K562 (cell line): ENCODE results near the gene MKLN1. TPM values are rescaled to one million over a fixed set of nuclear protein-coding genes. Genes with fewer than 3 reads are reported as not detected.

ENCODE experiments used
- ATAC-seq: fragments of 200-7000 bp; cut with Tn5 transposase; 3 replicates; pipeline ENCODE4 v1.9.1; 2020; ENCODE audit warnings: moderate library complexity
- BruUV-seq: library from RNA; stranded (reverse); fragments of 400-500 nt; replicated peaks from 2 replicates; lab custom pipeline; 2021; lab: Mats Ljungman, UMichigan
- CTCF ChIA-PET: fragments of 300-600 bp; formaldehyde crosslinking; extraction: SDS; loops from one replicate; lab custom pipeline; 2021; ENCODE audit warnings: low intra/inter-chr PET ratio; lab: Yijun Ruan, JAX
- POLR2A ChIA-PET: fragments of 300-600, 350-650 bp; sonication (Branson Sonifier 250); formaldehyde crosslinking; extraction: SDS; loops from one replicate; lab custom pipeline; 2021; ENCODE audit warnings: antibody characterized with exemption, inconsistent platforms; lab: Yijun Ruan, JAX
- DNase-seq, 4 experiments: peaks; one replicate each; pipeline versions ENCODE4 v3.0.0 to v3.0.0-alpha.2; 2011 to 2018; ENCODE audit warnings: low spot score in 3 of 4, mixed read lengths in 3 of 4; ENCODE audit errors: extremely low read depth in 1 of 4
- FAIRE-seq: peaks from 2 replicates; lab custom pipeline; 2011; peaks lifted over from hg19 to GRCh38; lab: Jason Lieb, UNC
- H2AFZ ChIP-seq: 2 replicates; pipeline ENCODE4 v1.6.0; 2011; ENCODE audit warnings: low read depth, low read length, control low read depth, inconsistent platforms
- H3K27ac ChIP-seq: fragments of 200-600 bp; 3 replicates; pipeline ENCODE4 v1.8.0; 2011; ENCODE audit warnings: low read depth, mild to moderate bottlenecking, control low read depth, inconsistent platforms, low read length, moderate library complexity, mixed read lengths; ENCODE audit errors: extremely low read depth
- H3K27me3 ChIP-seq, 2 experiments: fragments of 300-600 bp in 1 of 2; 2 replicates in 1 of 2; 3 replicates in 1 of 2; pipeline versions ENCODE4 v1.6.0 to v1.8.0; 2011; ENCODE audit warnings: inconsistent platforms in 2 of 2, low read length in 2 of 2, mild to moderate bottlenecking in 1 of 2, mixed read lengths in 1 of 2, moderate library complexity in 1 of 2; ENCODE audit not compliant: control insufficient read depth in 2 of 2, insufficient read depth in 2 of 2
- H3K36me3 ChIP-seq: fragments of 300-600 bp; 3 replicates; pipeline ENCODE4 v1.8.0; 2011; ENCODE audit warnings: mild to moderate bottlenecking, low read length, inconsistent platforms; ENCODE audit not compliant: control insufficient read depth, insufficient read depth
- H3K4me1 ChIP-seq, 2 experiments: fragments of 200-600 bp in 1 of 2; replicated peaks in 1 of 2; 2 replicates in 1 of 2; 3 replicates in 1 of 2; pipeline versions ENCODE4 v1.5.1 to v1.8.0; 2011; ENCODE audit warnings: inconsistent platforms in 2 of 2, low read length in 2 of 2, mild to moderate bottlenecking in 1 of 2, mixed read lengths in 1 of 2, moderate library complexity in 1 of 2; ENCODE audit not compliant: control insufficient read depth in 2 of 2, insufficient read depth in 2 of 2
- H3K4me2 ChIP-seq: 2 replicates; pipeline ENCODE4 v1.6.1; 2011; ENCODE audit warnings: low read length, control low read depth, inconsistent platforms, mixed read lengths; ENCODE audit not compliant: insufficient read depth
- H3K4me3 ChIP-seq: fragments of 200-600 bp; sonication (generic), shearing (Covaris generic); 2 replicates; pipeline ENCODE4 v1.5.1; 2016; ENCODE audit warnings: control low read depth, inconsistent platforms
- H3K79me2 ChIP-seq: fragments of 200-600 bp; 3 replicates; pipeline ENCODE4 v1.8.0; 2011; ENCODE audit warnings: low read length, inconsistent platforms; ENCODE audit not compliant: control insufficient read depth, insufficient read depth
- H3K9ac ChIP-seq, 2 experiments: 2 replicates each; pipeline versions ENCODE4 v1.6.0 to v1.6.1; 2011; ENCODE audit warnings: low read depth in 2 of 2, low read length in 2 of 2, control low read depth in 1 of 2, inconsistent platforms in 1 of 2, mild to moderate bottlenecking in 1 of 2, mixed read lengths in 1 of 2; ENCODE audit not compliant: insufficient read depth in 1 of 2
- H3K9me1 ChIP-seq: one replicate; pipeline ENCODE4 v1.6.0; 2011; ENCODE audit warnings: inconsistent platforms, mild to moderate bottlenecking, low read length, moderate library complexity; ENCODE audit not compliant: control insufficient read depth, insufficient read depth
- H3K9me3 ChIP-seq: replicated peaks from 2 replicates; pipeline ENCODE4 v1.5.1; 2011; ENCODE audit warnings: low read depth, low read length, inconsistent platforms; ENCODE audit not compliant: control insufficient read depth, insufficient read depth
- H4K20me1 ChIP-seq: replicated peaks from 2 replicates; pipeline ENCODE4 v1.6.1; 2011; ENCODE audit warnings: low read length, inconsistent platforms, mixed read lengths; ENCODE audit not compliant: control insufficient read depth, insufficient read depth
- CREM ChIP-seq: IDR thresholded peaks from 2 replicates; pipeline ENCODE4 v1.6.1; 2014; ENCODE audit warnings: antibody characterized with exemption, low read depth
- RFX7 ChIP-seq: fragments of 250-450 bp; sonication (Bioruptor Pico); IDR thresholded peaks from 2 replicates; pipeline ENCODE4 v1.5.1; 2021; ENCODE audit warnings: mild to moderate bottlenecking
- SRF ChIP-seq, 2 experiments: fragments of 250-450, 450-650 bp in 1 of 2; sonication (Bioruptor Pico) in 1 of 2; sonication (generic) in 1 of 2; formaldehyde crosslinking; IDR thresholded peaks; 2 replicates each; pipeline versions ENCODE4 v1.5.0 to v1.5.1; 2020 to 2022; ENCODE audit warnings: mild to moderate bottlenecking in 1 of 2, missing genetic modification reagents in 1 of 2
- ZNF133 ChIP-seq: fragments of 250-450 bp; sonication (Bioruptor Pico); IDR thresholded peaks from 2 replicates; pipeline ENCODE4 v1.4.0; 2020; ENCODE audit warnings: mild to moderate bottlenecking
- ZNF41 ChIP-seq: fragments of 250-450 bp; sonication (Bioruptor Pico); conservative IDR thresholded peaks from 2 replicates; pipeline ENCODE4 v1.4.0; 2020; ENCODE audit warnings: mild to moderate bottlenecking
- whole genome bisulfite sequencing: fragments of 100-300 bp; shearing (Covaris generic); methylation state at CpG from one replicate; pipeline ENCODE4 v1.1.6; 2016; ENCODE audit warnings: low coverage, mixed read lengths; ENCODE audit not compliant: insufficient coverage; ENCODE audit errors: missing lambda C conversion rate; 5-methylcytosine and 5-hydroxymethylcytosine counted together
- in situ Hi-C: fragments of 300-500 bp; cut with MboI; formaldehyde crosslinking; loops from 4 replicates; pipeline ENCODE4 v1.15.0; 2018; ENCODE audit warnings: inconsistent platforms, mixed read lengths
- intact Hi-C: fragments of 100-400 bp; cut with micrococcal nuclease; formaldehyde crosslinking; loops from 2 replicates; pipeline ENCODE4 v1.14.2; 2022
- polyA plus RNA-seq, 8 experiments: library from polyadenylated mRNA; depleted of rRNA in 4 of 8; stranded (reverse) in 5 of 8; unstranded in 3 of 8; fragments of >200 nt; fragmentation: Nextera tagmentation in 2 of 8; fragmentation: Illumina TruSeq in 1 of 8; extraction: Ambion mirVana in 2 of 8; extraction: Trizol in 1 of 8; gene quantifications; 2 replicates each; pipeline versions ENCODE4 v1.2.1 to v1.2.3, GENCODE V29; 2011 to 2014; ENCODE audit warnings: inconsistent platforms in 1 of 8, missing spikeins in 1 of 8
- total RNA-seq, 7 experiments: library from RNA; depleted of rRNA in 6 of 7; stranded (reverse); fragments of >200 nt in 6 of 7; fragmentation: Illumina TruSeq in 2 of 7; extraction: Trizol in 2 of 7; gene quantifications; 2 replicates each; pipeline versions ENCODE4 v1.2.1 to v1.2.3, GENCODE V29; 2011 to 2021; ENCODE audit warnings: low replicate concordance in 1 of 7
- TF ChIP-seq, protein P1 (sequence below): IDR thresholded peaks from 3 replicates; pipeline ENCODE4 v1.6.1; 2011; ENCODE audit warnings: borderline replicate concordance, mild to moderate bottlenecking, moderate library complexity; ENCODE audit not compliant: insufficient read length; ENCODE audit errors: extremely low read depth
- TF ChIP-seq, protein P2 (sequence below): fragments of 250-450 bp; sonication (Bioruptor Pico); IDR thresholded peaks from 2 replicates; pipeline ENCODE4 v1.5.1; 2021; ENCODE audit warnings: mild to moderate bottlenecking

MKLN1 gene
- total and polyA plus RNA-seq, 9 of the 15 experiments (the other 6 are each of a cell fraction or from before 2014, with no cell fraction given): 18.6 to 80.4 (median 56.0) TPM

DNA sequence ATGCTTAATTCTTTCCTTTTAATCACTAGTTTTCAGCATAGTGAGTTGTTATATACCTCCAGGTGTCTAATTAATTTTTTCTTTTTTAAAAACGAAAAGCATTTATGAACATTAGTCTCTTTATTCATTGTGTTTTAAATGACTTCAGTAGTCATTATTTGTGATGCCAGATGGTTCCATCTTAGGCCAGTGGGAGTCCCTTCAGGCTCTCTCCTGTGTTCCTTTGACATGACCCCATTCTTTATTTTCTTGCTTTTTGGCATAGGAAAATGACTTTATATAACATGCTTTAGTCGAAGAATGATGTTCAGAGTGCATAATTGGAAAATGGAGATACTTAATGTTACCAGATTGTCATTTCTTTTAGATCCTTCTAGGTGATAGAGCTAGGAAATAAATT, 24.4 kb downstream of the MKLN1 start:
- Histone ChIP-seq H3K79me2 (peaks cover 98% of the 10 kb centered on the region), H3K27ac (no peak overlapping the region), H3K9me1 (no peaks in the 10 kb centered on the region), H3K4me3 (no peak overlapping the region), H3K4me2 (no peak overlapping the region), H3K4me1 (no peaks in the 10 kb centered on the region; a peak in 1 of 5 replicates), H4K20me1 (peaks cover 12% of the 10 kb centered on the region; the same call in 1 of the 2 replicates), H3K36me3 (no peaks in the 10 kb centered on the region), H3K9ac (no peak overlapping the region), H3K9me3 (no peaks in the 10 kb centered on the region), H2AFZ (no peak overlapping the region), H3K27me3 (no peaks in the 10 kb centered on the region)
- no peak for FAIRE-seq
- BruUV-seq: no TSS peak
- intact Hi-C loops (no loop called here), in situ Hi-C loops (no loop called here)
- CTCF ChIA-PET: no interaction called here
- 0 out of 3 replicates have a peak, but pooled peaks have one; percentile 15 for ATAC-seq
- no peak for DNase-seq
- POLR2A ChIA-PET: no interaction called here
- WGBS: 43% methylated on average over 2 of the region's 2 CpGs
- TF ChIP-seq, protein P1, sequence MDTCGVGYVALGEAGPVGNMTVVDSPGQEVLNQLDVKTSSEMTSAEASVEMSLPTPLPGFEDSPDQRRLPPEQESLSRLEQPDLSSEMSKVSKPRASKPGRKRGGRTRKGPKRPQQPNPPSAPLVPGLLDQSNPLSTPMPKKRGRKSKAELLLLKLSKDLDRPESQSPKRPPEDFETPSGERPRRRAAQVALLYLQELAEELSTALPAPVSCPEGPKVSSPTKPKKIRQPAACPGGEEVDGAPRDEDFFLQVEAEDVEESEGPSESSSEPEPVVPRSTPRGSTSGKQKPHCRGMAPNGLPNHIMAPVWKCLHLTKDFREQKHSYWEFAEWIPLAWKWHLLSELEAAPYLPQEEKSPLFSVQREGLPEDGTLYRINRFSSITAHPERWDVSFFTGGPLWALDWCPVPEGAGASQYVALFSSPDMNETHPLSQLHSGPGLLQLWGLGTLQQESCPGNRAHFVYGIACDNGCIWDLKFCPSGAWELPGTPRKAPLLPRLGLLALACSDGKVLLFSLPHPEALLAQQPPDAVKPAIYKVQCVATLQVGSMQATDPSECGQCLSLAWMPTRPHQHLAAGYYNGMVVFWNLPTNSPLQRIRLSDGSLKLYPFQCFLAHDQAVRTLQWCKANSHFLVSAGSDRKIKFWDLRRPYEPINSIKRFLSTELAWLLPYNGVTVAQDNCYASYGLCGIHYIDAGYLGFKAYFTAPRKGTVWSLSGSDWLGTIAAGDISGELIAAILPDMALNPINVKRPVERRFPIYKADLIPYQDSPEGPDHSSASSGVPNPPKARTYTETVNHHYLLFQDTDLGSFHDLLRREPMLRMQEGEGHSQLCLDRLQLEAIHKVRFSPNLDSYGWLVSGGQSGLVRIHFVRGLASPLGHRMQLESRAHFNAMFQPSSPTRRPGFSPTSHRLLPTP: no peak
- TF ChIP-seq, protein P2, sequence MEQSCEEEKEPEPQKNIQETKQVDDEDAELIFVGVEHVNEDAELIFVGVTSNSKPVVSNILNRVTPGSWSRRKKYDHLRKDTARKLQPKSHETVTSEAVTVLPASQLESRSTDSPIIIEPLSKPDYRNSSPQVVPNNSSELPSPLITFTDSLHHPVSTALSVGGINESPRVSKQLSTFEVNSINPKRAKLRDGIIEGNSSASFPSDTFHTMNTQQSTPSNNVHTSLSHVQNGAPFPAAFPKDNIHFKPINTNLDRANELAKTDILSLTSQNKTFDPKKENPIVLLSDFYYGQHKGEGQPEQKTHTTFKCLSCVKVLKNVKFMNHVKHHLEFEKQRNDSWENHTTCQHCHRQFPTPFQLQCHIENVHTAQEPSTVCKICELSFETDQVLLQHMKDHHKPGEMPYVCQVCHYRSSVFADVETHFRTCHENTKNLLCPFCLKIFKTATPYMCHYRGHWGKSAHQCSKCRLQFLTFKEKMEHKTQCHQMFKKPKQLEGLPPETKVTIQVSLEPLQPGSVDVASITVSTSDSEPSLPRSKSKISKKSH: no peak
- TF ChIP-seq RFX7 (CRISPR knock-in tag) (no peak), SRF (CRISPR knock-in tag; IDR thresholded peaks at IDR 0.05) (no peak), CREM (no peak), ZNF133 (CRISPR knock-in tag) (no peak), ZNF41 (CRISPR knock-in tag) (no peak)
